Transverse colon (tissue), 4 donors: ENCODE measurements around the gene CDH13.

ENCODE experiments used
- CTCF ChIP-seq, 5 experiments: fragments of 200-600 bp in 3 of 5; fragments of 450-650 bp in 2 of 5; sonication (generic) in 3 of 5; IDR thresholded peaks; 1 replicate in 2 of 5; 2 replicates in 3 of 5; pipeline ENCODE4 v1.5.1; 2016 to 2017; ENCODE audit warnings: antibody characterized with exemption in 5 of 5, inconsistent platforms in 3 of 5, mild to moderate bottlenecking in 2 of 5, moderate library complexity in 1 of 5
- EP300 ChIP-seq: sonication (generic); formaldehyde crosslinking; IDR thresholded peaks from one replicate; pipeline ENCODE4 v1.6.1; 2017; ENCODE audit warnings: antibody characterized with exemption, low read depth
- POLR2A ChIP-seq: fragments of 450-650 bp; IDR thresholded peaks from one replicate; pipeline ENCODE4 v1.6.1; 2016; ENCODE audit warnings: antibody characterized with exemption, mild to moderate bottlenecking, moderate library complexity
- POLR2AphosphoS5 ChIP-seq, 3 donors: sonication (generic); formaldehyde crosslinking; IDR thresholded peaks; one replicate each; pipeline ENCODE4 v1.6.1; 2016; ENCODE audit warnings: antibody characterized with exemption in 3 of 3

- TF ChIP-seq CTCF (IDR thresholded peaks at IDR 0.05): no peak
- TF ChIP-seq POLR2A: no peak
- TF ChIP-seq EP300: no peak
- no peak for TF ChIP-seq POLR2AphosphoS5 (IDR thresholded peaks at IDR 0.05)
Observed at GRCh38 chr16:82926500-82926899, 299.7 kb downstream of the CDH13 start.
